ENCODE data around the gene SPESP1.

DNA sequence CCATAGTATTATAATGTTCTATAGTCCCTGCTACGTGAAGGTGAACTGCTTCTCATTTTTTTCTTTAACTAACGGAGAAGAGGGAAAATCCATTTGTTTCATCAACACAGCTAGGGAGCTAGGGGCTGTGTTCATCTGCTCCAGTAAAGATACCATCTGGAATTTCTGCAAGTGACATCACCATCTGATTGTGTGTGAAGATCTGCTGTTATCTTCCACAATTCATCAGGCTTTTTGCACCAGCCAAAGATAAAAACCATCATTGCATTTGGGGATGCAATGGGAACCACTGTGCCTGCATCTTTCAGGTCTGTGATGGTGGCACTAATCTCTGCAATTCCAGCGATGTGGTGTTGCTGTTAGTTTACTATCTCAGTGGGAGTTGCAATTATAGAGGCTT lies 48.7 kb downstream of the SPESP1 start:
- TF ChIP-seq, protein P1, sequence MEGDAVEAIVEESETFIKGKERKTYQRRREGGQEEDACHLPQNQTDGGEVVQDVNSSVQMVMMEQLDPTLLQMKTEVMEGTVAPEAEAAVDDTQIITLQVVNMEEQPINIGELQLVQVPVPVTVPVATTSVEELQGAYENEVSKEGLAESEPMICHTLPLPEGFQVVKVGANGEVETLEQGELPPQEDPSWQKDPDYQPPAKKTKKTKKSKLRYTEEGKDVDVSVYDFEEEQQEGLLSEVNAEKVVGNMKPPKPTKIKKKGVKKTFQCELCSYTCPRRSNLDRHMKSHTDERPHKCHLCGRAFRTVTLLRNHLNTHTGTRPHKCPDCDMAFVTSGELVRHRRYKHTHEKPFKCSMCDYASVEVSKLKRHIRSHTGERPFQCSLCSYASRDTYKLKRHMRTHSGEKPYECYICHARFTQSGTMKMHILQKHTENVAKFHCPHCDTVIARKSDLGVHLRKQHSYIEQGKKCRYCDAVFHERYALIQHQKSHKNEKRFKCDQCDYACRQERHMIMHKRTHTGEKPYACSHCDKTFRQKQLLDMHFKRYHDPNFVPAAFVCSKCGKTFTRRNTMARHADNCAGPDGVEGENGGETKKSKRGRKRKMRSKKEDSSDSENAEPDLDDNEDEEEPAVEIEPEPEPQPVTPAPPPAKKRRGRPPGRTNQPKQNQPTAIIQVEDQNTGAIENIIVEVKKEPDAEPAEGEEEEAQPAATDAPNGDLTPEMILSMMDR (IDR thresholded peaks at IDR 0.05), result no peak
- no peak for TF ChIP-seq POLR2A (IDR thresholded peaks at IDR 0.05)
- TF ChIP-seq POLR2AphosphoS5 (IDR thresholded peaks at IDR 0.05), result no peak

All from prostate gland (tissue), 2 donors.